Measurements from ENCODE around the gene SIX5. TPM values are rescaled to one million over a fixed set of nuclear protein-coding genes. Genes with fewer than 3 reads are reported as not detected.

SIX5 gene
- total RNA-seq, 2 experiments from 2014 or later = 9.4 to 15.2 TPM

GRCh38 chr19:45770192-45771101 lies 1.4 kb upstream of the SIX5 start:
- peak overlapping the region; percentile 17; the same call in 1 of the 2 replicates for H2AFZ ChIP-seq (ENCODE audit: low read length)
- no peaks in the 10 kb centered on the region for H3K9me2 ChIP-seq (ENCODE audit: insufficient read depth, low read length)
- peak overlapping the region; percentile 71 for H3K27ac ChIP-seq (ENCODE audit: low read depth, low read length, poor library complexity, severe bottlenecking)
- no TSS peak for BruUV-seq (replicated peaks)
- H3K4me2 ChIP-seq (ENCODE audit: low read length) = peak overlapping the region; percentile 91
- H4K20me1 ChIP-seq (ENCODE audit: insufficient read depth, low read length) = no peaks in the 10 kb centered on the region
- peaks cover 33% of the 10 kb centered on the region for H3K4me1 ChIP-seq (ENCODE audit: insufficient read depth, low read length, poor library complexity, severe bottlenecking)
- H3K4me3 ChIP-seq (ENCODE audit: low read depth, low read length, poor library complexity, severe bottlenecking) = peak overlapping the region; percentile 71
- intact Hi-C loops (cut with micrococcal nuclease; ENCODE audit: unreplicated experiment) = loop anchor here (1.0 to 5.0 kb wide), 3 partner anchors 9 to 78 kb away; partner anchors contain the start of genes QPCTL and SNRPD2
- TF ChIP-seq EZH2phosphoT487 (IDR thresholded peaks at IDR 0.05; ENCODE audit: borderline replicate concordance, low read depth, low read length) = no peak
- peak; percentile 93 for TF ChIP-seq CTCF (conservative IDR thresholded peaks at IDR 0.05; ENCODE audit: low read length)
- ChIA-PET CTCF (ENCODE audit: unreplicated experiment) (interaction anchor here (0.5 to 0.6 kb wide), 4 partner anchors 40 to 1552 kb away, joined by 3 to 10 read pairs (median 4); no protein-coding TSS in a partner anchor), POLR2A (interaction anchor here (1.1 to 1.3 kb wide), 2 partner anchors 50 to 93 kb away, joined by 3 to 4 read pairs; partner anchors contain the start of gene SYMPK)
- H3K79me2 ChIP-seq (ENCODE audit: insufficient read depth, low read depth, low read length) = no peaks in the 10 kb centered on the region
- no peaks in the 10 kb centered on the region for H3K36me3 ChIP-seq (ENCODE audit: insufficient read depth, low read length)
- no peaks in the 10 kb centered on the region for H3K9me3 ChIP-seq (ENCODE audit: low read length)
- peak; percentile 97 for DNase-seq (ENCODE audit: low spot score)

GRCh38 chr19:45769821-45770191 lies 754 bp upstream of the SIX5 start:
- H3K79me2 ChIP-seq (ENCODE audit: insufficient read depth, low read depth, low read length) = no peaks in the 10 kb centered on the region
- no peaks in the 10 kb centered on the region for H4K20me1 ChIP-seq (ENCODE audit: insufficient read depth, low read length)
- intact Hi-C loops (cut with micrococcal nuclease; ENCODE audit: unreplicated experiment) = loop anchor here (1.0 to 5.0 kb wide), 4 partner anchors 9 to 78 kb away; partner anchors contain the start of genes QPCTL and SNRPD2
- no peaks in the 10 kb centered on the region for H3K9me2 ChIP-seq (ENCODE audit: insufficient read depth, low read length)
- TF ChIP-seq CTCF (conservative IDR thresholded peaks at IDR 0.05; ENCODE audit: low read length) = no peak
- TF ChIP-seq EZH2phosphoT487 (IDR thresholded peaks at IDR 0.05; ENCODE audit: borderline replicate concordance, low read depth, low read length) = no peak
- no peaks in the 10 kb centered on the region for H3K9me3 ChIP-seq (ENCODE audit: low read length)
- H3K4me1 ChIP-seq (ENCODE audit: insufficient read depth, low read length, poor library complexity, severe bottlenecking) = peaks cover 33% of the 10 kb centered on the region
- H3K4me3 ChIP-seq (ENCODE audit: low read depth, low read length, poor library complexity, severe bottlenecking) = peak overlapping the region; percentile 71
- POLR2A ChIA-PET = interaction anchor here (0.7 to 1.3 kb wide), 5 partner anchors 49 to 194 kb away, joined by 3 to 4 read pairs (median 4); partner anchors contain the start of gene SYMPK
- no peaks in the 10 kb centered on the region for H3K36me3 ChIP-seq (ENCODE audit: insufficient read depth, low read length)
- H3K4me2 ChIP-seq (ENCODE audit: low read length) = peak overlapping the region; percentile 91
- no TSS peak for BruUV-seq (replicated peaks)
- DNase-seq (ENCODE audit: low spot score) = peak; percentile 70
- peak overlapping the region; percentile 71 for H3K27ac ChIP-seq (ENCODE audit: low read depth, low read length, poor library complexity, severe bottlenecking)
- CTCF ChIA-PET (ENCODE audit: unreplicated experiment) = interaction anchor here (0.6 to 1.3 kb wide), 4 partner anchors 30 to 434 kb away, joined by 3 to 5 read pairs (median 4); no protein-coding TSS in a partner anchor
- peak overlapping the region; percentile 17; the same call in 1 of the 2 replicates for H2AFZ ChIP-seq (ENCODE audit: low read length)
